Neural cell (in vitro differentiated cells): Measurements from ENCODE around the gene BCCIP. TPM values are rescaled to one million over a fixed set of nuclear protein-coding genes. Genes with fewer than 3 reads are reported as not detected.

Experiments used
- H2AFZ ChIP-seq: fragments of 200-600, 300-800 bp; sonication (generic), shearing (Covaris generic); 2 replicates; pipeline ENCODE4 v1.6.0; 2014; ENCODE audit warnings: low read depth, mild to moderate bottlenecking, antibody characterized with exemption, low read length, moderate library complexity
- H3F3A ChIP-seq: fragments of 200-600 bp; shearing (Covaris generic); 2 replicates; pipeline ENCODE4 v1.6.1; 2016; ENCODE audit warnings: mild to moderate bottlenecking, moderate library complexity, mixed read lengths, antibody characterized with exemption, low read length; ENCODE audit not compliant: insufficient read depth, poor library complexity, severe bottlenecking
- H3K27ac ChIP-seq: fragments of 200-600, 300-800 bp; sonication (generic), shearing (Covaris generic); 2 replicates; pipeline ENCODE4 v1.5.1; 2014; ENCODE audit warnings: mild to moderate bottlenecking, low read length, moderate library complexity
- H3K27me3 ChIP-seq: fragments of 300-800, 200-600 bp; sonication (generic), shearing (Covaris generic); 2 replicates; pipeline ENCODE4 v1.6.0; 2014; ENCODE audit warnings: mild to moderate bottlenecking, low read depth, low read length, moderate library complexity; ENCODE audit not compliant: insufficient read depth
- H3K36me3 ChIP-seq: fragments of 300-800, 200-600 bp; sonication (generic), shearing (Covaris generic); 2 replicates; pipeline ENCODE4 v1.5.1; 2014; ENCODE audit warnings: mild to moderate bottlenecking, antibody characterized with exemption, low read length, moderate library complexity; ENCODE audit not compliant: insufficient read depth
- H3K4me2 ChIP-seq: fragments of 300-800, 200-600 bp; sonication (generic), shearing (Covaris generic); 2 replicates; pipeline ENCODE4 v1.6.0; 2014; ENCODE audit warnings: mild to moderate bottlenecking, low read length
- H3K4me3 ChIP-seq: fragments of 300-800, 200-600 bp; sonication (generic), shearing (Covaris generic); 2 replicates; pipeline ENCODE4 v1.5.1; 2014; ENCODE audit warnings: mild to moderate bottlenecking, low read length, moderate library complexity
- H3K79me2 ChIP-seq: fragments of 200-600 bp; shearing (Covaris generic); replicated peaks from 2 replicates; pipeline ENCODE4 v1.6.0; 2014; ENCODE audit warnings: mild to moderate bottlenecking, low read length, moderate library complexity; ENCODE audit not compliant: insufficient read depth
- H3K9ac ChIP-seq: fragments of 300-800, 200-600 bp; sonication (generic), shearing (Covaris generic); 2 replicates; pipeline ENCODE4 v1.6.1; 2016; ENCODE audit warnings: mild to moderate bottlenecking, low read length, mixed read lengths
- H3K9me2 ChIP-seq: fragments of 200-600 bp; shearing (Covaris generic); 2 replicates; pipeline ENCODE4 v1.6.1; 2016; ENCODE audit warnings: mild to moderate bottlenecking, low read length, mixed read lengths; ENCODE audit not compliant: insufficient read depth
- H3K9me3 ChIP-seq: fragments of 200-600, 300-800 bp; sonication (generic), shearing (Covaris generic); 2 replicates; pipeline ENCODE4 v1.6.1; 2016; ENCODE audit warnings: mild to moderate bottlenecking, mixed run types, low read length, moderate library complexity, mixed read lengths
- H4K20me1 ChIP-seq: fragments of 200-600 bp; shearing (Covaris generic); 2 replicates; pipeline ENCODE4 v1.6.1; 2016; ENCODE audit warnings: mild to moderate bottlenecking, mixed run types; ENCODE audit not compliant: insufficient read depth
- EP300 ChIP-seq: fragments of 450-650 bp; conservative IDR thresholded peaks from 2 replicates; pipeline ENCODE4 v1.6.1; 2014; ENCODE audit warnings: antibody characterized with exemption, mild to moderate bottlenecking, moderate library complexity; ENCODE audit not compliant: poor library complexity, severe bottlenecking
- EZH2 ChIP-seq: fragments of 200-600, 300-800 bp; shearing (Covaris generic), sonication (generic); IDR thresholded peaks from 2 replicates; pipeline ENCODE4 v1.6.1; 2014; ENCODE audit warnings: antibody characterized with exemption, low read length, borderline replicate concordance, mild to moderate bottlenecking; ENCODE audit not compliant: insufficient read depth, poor library complexity, severe bottlenecking
- MXI1 ChIP-seq: fragments of 450-650 bp; conservative IDR thresholded peaks from 2 replicates; pipeline ENCODE4 v1.6.1; 2014; ENCODE audit warnings: antibody characterized with exemption, mild to moderate bottlenecking; ENCODE audit not compliant: poor library complexity, severe bottlenecking
- POLR2AphosphoS5 ChIP-seq: IDR thresholded peaks from 2 replicates; pipeline ENCODE4 v1.6.1; 2012
- RAD21 ChIP-seq: fragments of 450-650 bp; conservative IDR thresholded peaks from 2 replicates; pipeline ENCODE4 v1.6.1; 2014; ENCODE audit warnings: antibody characterized with exemption, mild to moderate bottlenecking, moderate library complexity
- SMC3 ChIP-seq: fragments of 450-650 bp; conservative IDR thresholded peaks from 2 replicates; pipeline ENCODE4 v1.6.1; 2014; ENCODE audit warnings: antibody characterized with exemption, mild to moderate bottlenecking, moderate library complexity; ENCODE audit not compliant: poor library complexity
- TAF1 ChIP-seq: IDR thresholded peaks from 2 replicates; pipeline ENCODE4 v1.6.1; 2012; ENCODE audit warnings: low read depth
- polyA plus RNA-seq: library from polyadenylated mRNA; depleted of rRNA; stranded (reverse); fragments of >200 nt; gene quantifications from 2 replicates; pipeline ENCODE4 v1.2.3, GENCODE V29; 2014
- TF ChIP-seq, protein P1 (sequence below): fragments of 450-650 bp; IDR thresholded peaks from 2 replicates; pipeline ENCODE4 v1.5.1; 2014; ENCODE audit warnings: antibody characterized with exemption, mild to moderate bottlenecking, moderate library complexity; ENCODE audit not compliant: poor library complexity, severe bottlenecking
- TF ChIP-seq, protein P2 (sequence below): IDR thresholded peaks from 2 replicates; pipeline ENCODE4 v1.6.1; 2012; ENCODE audit warnings: borderline replicate concordance

The BCCIP gene
- polyA plus RNA-seq, 1 donor from 2014 or later, result 95.8 TPM

DNA sequence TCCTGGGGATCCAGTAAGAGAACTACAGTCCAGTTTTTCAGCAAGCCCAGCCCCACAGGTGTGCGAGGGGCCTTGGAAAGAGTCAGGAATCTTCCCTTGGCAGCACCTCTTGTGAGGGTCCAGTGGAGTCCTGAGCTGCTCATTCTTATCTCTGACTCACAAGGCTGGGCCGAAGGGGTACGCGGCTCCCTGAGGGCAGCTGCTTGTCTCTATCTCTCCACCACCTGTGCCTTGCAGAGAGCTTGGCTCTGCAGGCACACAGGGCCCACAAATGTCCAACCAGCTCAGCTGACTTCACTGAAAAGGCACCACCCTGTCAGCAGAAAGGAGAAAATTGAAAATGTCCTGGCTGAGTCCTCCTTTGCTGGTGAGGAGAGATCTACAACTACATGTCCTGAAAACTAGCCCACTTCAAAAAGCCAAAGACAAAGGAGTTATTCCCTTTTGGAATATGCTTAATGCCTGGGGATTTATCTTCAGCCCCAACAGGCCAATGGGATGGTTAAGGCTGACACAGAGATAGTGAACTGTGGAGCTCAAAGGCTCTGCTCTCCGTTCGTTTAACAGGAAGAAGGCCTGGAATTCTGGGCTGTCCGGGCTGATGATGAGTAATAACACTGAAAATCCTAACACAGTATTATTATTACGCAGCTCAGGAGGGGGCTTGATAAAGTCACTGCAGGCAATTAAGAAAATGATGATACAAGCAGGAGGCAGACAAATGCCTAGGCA is 23.7 kb upstream of the BCCIP start:
- Histone ChIP-seq H3K4me3 (no peak overlapping the region), H4K20me1 (no peaks in the 10 kb centered on the region), H3K27me3 (no peaks in the 10 kb centered on the region), H2AFZ (no peak overlapping the region), H3K36me3 (no peaks in the 10 kb centered on the region), H3F3A (no peaks in the 10 kb centered on the region), H3K27ac (no peak overlapping the region), H3K9ac (no peak overlapping the region), H3K4me2 (no peak overlapping the region), H3K9me2 (no peaks in the 10 kb centered on the region), H3K79me2 (no peaks in the 10 kb centered on the region), H3K9me3 (no peaks in the 10 kb centered on the region)
- TF ChIP-seq, protein P1, sequence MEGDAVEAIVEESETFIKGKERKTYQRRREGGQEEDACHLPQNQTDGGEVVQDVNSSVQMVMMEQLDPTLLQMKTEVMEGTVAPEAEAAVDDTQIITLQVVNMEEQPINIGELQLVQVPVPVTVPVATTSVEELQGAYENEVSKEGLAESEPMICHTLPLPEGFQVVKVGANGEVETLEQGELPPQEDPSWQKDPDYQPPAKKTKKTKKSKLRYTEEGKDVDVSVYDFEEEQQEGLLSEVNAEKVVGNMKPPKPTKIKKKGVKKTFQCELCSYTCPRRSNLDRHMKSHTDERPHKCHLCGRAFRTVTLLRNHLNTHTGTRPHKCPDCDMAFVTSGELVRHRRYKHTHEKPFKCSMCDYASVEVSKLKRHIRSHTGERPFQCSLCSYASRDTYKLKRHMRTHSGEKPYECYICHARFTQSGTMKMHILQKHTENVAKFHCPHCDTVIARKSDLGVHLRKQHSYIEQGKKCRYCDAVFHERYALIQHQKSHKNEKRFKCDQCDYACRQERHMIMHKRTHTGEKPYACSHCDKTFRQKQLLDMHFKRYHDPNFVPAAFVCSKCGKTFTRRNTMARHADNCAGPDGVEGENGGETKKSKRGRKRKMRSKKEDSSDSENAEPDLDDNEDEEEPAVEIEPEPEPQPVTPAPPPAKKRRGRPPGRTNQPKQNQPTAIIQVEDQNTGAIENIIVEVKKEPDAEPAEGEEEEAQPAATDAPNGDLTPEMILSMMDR, result no peak
- no peak for TF ChIP-seq RAD21
- TF ChIP-seq SMC3, result no peak
- TF ChIP-seq MXI1, result no peak
- TF ChIP-seq POLR2AphosphoS5, result no peak

DNA sequence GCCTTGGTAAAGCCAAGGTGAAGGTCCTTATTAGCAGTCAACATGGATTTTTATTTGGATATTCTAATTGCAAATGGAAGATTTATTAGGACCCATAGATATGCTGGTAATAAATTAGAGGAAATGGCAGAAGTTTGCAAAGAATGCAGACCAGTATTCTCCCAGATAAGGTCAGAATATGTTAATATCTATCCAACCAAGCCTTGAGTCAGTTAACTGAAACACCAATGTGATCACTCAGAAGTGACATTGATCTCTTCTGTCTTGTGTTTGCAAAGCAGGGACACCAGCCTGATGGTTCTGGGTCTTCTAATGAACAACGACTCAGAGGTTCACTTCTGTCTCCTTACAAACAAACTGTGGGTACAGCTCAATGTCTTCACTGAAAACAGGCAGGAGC is 21.8 kb upstream of the BCCIP start:
- Histone ChIP-seq H4K20me1 (no peaks in the 10 kb centered on the region), H3F3A (no peaks in the 10 kb centered on the region), H3K9me3 (no peaks in the 10 kb centered on the region), H3K9me2 (no peaks in the 10 kb centered on the region), H3K27ac (no peak overlapping the region), H2AFZ (no peak overlapping the region), H3K4me3 (no peak overlapping the region), H3K36me3 (no peaks in the 10 kb centered on the region), H3K4me2 (no peak overlapping the region), H3K27me3 (no peaks in the 10 kb centered on the region), H3K79me2 (no peaks in the 10 kb centered on the region), H3K9ac (no peak overlapping the region)
- no peak for TF ChIP-seq EP300
- no peak for TF ChIP-seq RAD21
- no peak for TF ChIP-seq SMC3
- no peak for TF ChIP-seq TAF1
- TF ChIP-seq, protein P1, result no peak
- no peak for TF ChIP-seq MXI1
- TF ChIP-seq, protein P2, sequence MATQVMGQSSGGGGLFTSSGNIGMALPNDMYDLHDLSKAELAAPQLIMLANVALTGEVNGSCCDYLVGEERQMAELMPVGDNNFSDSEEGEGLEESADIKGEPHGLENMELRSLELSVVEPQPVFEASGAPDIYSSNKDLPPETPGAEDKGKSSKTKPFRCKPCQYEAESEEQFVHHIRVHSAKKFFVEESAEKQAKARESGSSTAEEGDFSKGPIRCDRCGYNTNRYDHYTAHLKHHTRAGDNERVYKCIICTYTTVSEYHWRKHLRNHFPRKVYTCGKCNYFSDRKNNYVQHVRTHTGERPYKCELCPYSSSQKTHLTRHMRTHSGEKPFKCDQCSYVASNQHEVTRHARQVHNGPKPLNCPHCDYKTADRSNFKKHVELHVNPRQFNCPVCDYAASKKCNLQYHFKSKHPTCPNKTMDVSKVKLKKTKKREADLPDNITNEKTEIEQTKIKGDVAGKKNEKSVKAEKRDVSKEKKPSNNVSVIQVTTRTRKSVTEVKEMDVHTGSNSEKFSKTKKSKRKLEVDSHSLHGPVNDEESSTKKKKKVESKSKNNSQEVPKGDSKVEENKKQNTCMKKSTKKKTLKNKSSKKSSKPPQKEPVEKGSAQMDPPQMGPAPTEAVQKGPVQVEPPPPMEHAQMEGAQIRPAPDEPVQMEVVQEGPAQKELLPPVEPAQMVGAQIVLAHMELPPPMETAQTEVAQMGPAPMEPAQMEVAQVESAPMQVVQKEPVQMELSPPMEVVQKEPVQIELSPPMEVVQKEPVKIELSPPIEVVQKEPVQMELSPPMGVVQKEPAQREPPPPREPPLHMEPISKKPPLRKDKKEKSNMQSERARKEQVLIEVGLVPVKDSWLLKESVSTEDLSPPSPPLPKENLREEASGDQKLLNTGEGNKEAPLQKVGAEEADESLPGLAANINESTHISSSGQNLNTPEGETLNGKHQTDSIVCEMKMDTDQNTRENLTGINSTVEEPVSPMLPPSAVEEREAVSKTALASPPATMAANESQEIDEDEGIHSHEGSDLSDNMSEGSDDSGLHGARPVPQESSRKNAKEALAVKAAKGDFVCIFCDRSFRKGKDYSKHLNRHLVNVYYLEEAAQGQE, result no peak
- TF ChIP-seq EZH2, result no peak
- no peak for TF ChIP-seq POLR2AphosphoS5
